ENCODE data around the gene RPSA. TPM values are rescaled to one million over a fixed set of nuclear protein-coding genes. Genes with fewer than 3 reads are reported as not detected.

The RPSA gene
- 1,569 and 1,648 TPM in 2 replicates for total RNA-seq

DNA sequence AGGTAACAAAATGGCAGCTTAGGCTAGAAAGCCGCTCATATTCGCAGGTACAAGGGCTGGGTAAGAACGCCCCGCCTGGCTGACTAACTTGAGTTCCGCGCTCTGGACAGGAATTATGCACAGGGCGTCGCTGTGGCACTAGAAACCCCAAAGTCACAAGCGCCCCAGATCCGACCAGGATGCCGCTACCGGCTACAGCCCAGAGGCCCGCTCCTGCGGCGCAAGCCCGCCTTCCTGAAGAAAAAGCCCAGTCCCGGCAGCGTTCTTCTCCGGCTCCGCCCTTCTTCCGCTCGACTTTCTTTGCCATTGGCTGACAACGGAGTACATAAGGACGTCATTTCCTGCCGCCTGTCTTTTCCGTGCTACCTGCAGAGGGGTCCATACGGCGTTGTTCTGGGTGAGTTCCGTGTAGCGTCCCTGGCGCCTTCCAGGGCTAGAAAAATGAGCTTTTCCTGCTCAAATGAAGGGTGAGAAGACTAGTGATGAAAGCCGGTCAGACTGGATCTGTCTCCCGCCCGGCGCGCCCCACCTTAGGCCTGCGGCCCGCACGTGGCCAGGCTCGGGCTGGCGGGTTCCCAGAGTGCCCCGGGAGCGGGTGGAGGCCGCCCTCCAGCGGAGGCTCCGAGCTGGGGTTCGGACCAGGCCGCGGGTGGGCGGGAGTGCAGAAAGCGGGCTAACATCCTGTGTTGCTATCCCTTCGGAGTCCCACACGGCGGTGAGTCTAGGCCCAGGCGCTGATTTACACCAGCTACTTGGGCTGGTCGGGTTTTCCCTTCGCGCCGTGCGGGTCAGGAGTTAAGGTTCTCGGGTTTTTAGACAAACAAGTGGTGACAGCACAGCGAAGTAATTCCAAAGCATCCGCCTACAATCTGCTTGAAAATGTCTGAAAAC lies at the start of gene RPSA:
TSS of gene RPSA (plus strand) at position 353 of the 891 bp plus-strand sequence. CDS start 934 bp downstream, outside the sequence.

DNA sequence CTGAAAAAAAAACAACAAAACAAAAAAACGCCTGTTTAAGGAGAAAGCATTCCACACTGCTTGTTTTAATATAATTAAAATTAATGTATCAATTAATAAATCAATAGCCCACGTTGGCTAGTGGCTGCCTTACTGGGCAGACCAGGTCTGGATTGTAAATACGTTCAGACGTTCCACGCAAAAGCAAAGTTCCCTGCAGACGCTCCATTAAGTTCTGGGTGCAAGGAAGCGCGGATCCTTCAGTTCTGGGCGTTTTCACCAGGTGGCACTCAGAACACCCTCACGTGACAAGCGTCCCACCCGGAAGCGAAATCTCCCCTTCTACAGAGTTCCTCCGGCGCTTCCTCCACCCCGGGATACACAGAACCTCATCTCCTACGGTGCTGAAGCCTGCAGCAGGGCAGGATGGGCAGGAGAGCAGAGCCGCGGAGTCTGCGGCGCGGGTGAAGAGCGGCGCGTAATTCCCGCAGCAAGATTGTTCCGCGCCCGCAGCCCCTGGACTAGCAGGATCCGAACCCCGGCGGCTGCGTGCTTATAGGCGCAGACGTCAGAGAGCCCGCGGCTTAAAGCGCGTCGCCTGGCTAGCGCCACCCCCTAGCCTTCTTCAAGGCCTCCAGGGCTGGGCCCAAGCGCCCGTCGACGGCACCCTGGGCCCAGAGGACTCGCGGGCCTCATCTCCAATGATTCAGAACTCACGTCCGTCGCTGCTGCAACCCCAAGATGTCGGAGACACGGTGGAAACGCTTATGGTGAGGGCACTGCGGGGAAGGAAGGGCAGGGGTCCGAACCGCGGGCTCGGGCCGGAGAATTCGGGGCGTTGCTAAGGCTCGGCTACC lies 23.3 kb upstream of the RPSA start, which contains the start of gene SLC25A38:
TSS of gene SLC25A38 (plus strand) at position 326 of the 836 bp plus-strand sequence. CDS start at position 681, 355 bp downstream.

Other genes with a start within 250 kb of the RPSA start
- gene XIRP1, start 214.1 kb upstream of the RPSA start, total RNA-seq = not detected in 2 replicates
- not detected in 2 replicates for gene CX3CR1, start 126.7 kb upstream of the RPSA start, total RNA-seq
- gene CCR8, start 77.0 kb upstream of the RPSA start, total RNA-seq = not detected in 2 replicates
- gene SLC25A38, start 23.4 kb upstream of the RPSA start, total RNA-seq = 16.7 and 17.0 TPM in 2 replicates
- under 0.01 and 0.05 TPM in 2 replicates for gene MOBP, start 61.0 kb downstream of the RPSA start, total RNA-seq

All from mammary microvascular endothelial cell (primary cell).